HepG2 (cell line): Measurements from ENCODE around the gene KLF6.

ENCODE experiments used
- CHD2 ChIP-seq: IDR thresholded peaks from 2 replicates; pipeline ENCODE4 v1.6.1; 2011; ENCODE audit warnings: low read depth, low read length, improper control_type of control experiment
- CREB1 ChIP-seq, 2 experiments: fragments of 450-650 bp in 1 of 2; IDR thresholded peaks; 2 replicates each; pipeline ENCODE4 v1.6.1; 2016 to 2017; ENCODE audit warnings: control low read depth in 1 of 2, mild to moderate bottlenecking in 1 of 2, missing compliant biosample characterization in 1 of 2, missing genetic modification characterization in 1 of 2
- GABPB1 ChIP-seq: IDR thresholded peaks from 2 replicates; pipeline ENCODE4 v1.6.1; 2016; ENCODE audit warnings: mild to moderate bottlenecking, missing genetic modification reagents, moderate library complexity, missing compliant biosample characterization
- POLR2AphosphoS5 ChIP-seq: IDR thresholded peaks from 2 replicates; pipeline ENCODE4 v1.6.1; 2012; ENCODE audit warnings: low read depth, low read length
- RXRA ChIP-seq: sonication (generic); formaldehyde crosslinking; IDR thresholded peaks from 2 replicates; pipeline ENCODE4 v1.5.1; 2020; ENCODE audit warnings: missing genetic modification reagents
- SP2 ChIP-seq: sonication (generic); formaldehyde crosslinking; IDR thresholded peaks from 2 replicates; pipeline ENCODE4 v1.5.1; 2020; ENCODE audit warnings: mild to moderate bottlenecking, missing genetic modification reagents
- TARDBP ChIP-seq: sonication (generic); formaldehyde crosslinking; IDR thresholded peaks from 2 replicates; pipeline ENCODE4 v1.8.0; 2022; ENCODE audit warnings: mild to moderate bottlenecking, missing genetic modification reagents
- ZNF253 ChIP-seq: sonication (generic); formaldehyde crosslinking; IDR thresholded peaks from 2 replicates; pipeline ENCODE4 v1.8.0; 2022; ENCODE audit warnings: mild to moderate bottlenecking, missing genetic modification reagents, borderline replicate concordance
- ZNF644 ChIP-seq: IDR thresholded peaks from 2 replicates; pipeline ENCODE4 v1.6.1; 2016; ENCODE audit warnings: low read depth
- ZNF777 ChIP-seq: sonication (generic); formaldehyde crosslinking; IDR thresholded peaks from 2 replicates; pipeline ENCODE4 v1.4.0; 2020; ENCODE audit warnings: missing genetic modification reagents
- ZNF782 ChIP-seq: sonication (generic); formaldehyde crosslinking; IDR thresholded peaks from 2 replicates; pipeline ENCODE4 v1.4.0; 2020; ENCODE audit warnings: missing genetic modification reagents, mild to moderate bottlenecking, borderline replicate concordance
- TF ChIP-seq, protein P1 (sequence below), 2 experiments: sonication (generic) in 1 of 2; formaldehyde crosslinking in 1 of 2; IDR thresholded peaks; 2 replicates each; pipeline versions ENCODE4 v1.5.1 to v1.6.1; 2011 to 2020; ENCODE audit warnings: borderline replicate concordance in 1 of 2, low read depth in 1 of 2, low read length in 1 of 2, mild to moderate bottlenecking in 1 of 2, missing genetic modification reagents in 1 of 2, moderate library complexity in 1 of 2
- TF ChIP-seq, protein P2 (sequence below): sonication (generic); formaldehyde crosslinking; IDR thresholded peaks from 2 replicates; pipeline ENCODE4 v1.4.0; 2020; ENCODE audit warnings: missing genetic modification reagents

DNA sequence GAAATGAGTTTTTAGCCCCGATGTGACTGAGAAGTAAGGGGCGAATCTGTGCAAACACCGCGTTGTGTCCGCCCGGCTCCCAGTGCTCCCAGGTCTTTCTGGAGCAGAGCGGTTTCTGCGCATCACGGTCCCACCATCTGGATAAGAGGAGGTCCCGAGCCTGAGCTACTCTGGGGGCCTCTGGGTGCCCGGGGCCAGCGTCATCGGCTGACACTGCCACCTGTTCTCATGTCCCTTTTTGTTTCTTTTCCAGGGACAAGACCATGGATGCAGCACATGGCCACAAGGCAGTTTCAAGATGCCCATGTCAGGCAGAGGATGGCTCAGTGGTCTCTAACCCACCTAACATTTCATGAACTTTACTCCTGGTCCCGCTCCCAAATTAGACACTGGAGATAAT lies 24.9 kb downstream of the KLF6 start:
- TF ChIP-seq ZNF782 (CRISPR knock-in tag) (no peak), TARDBP (CRISPR knock-in tag) (no peak), ZNF777 (no peak), POLR2AphosphoS5 (no peak), ZNF644 (no peak), GABPB1 (CRISPR knock-in tag) (no peak), ZNF253 (CRISPR knock-in tag) (no peak), CHD2 (no peak), SP2 (CRISPR knock-in tag) (no peak), CREB1 (IDR thresholded peaks at IDR 0.05) (no peak), CREB1 (CRISPR knock-in tag; IDR thresholded peaks at IDR 0.05) (no peak), RXRA (no peak)
- TF ChIP-seq, protein P1, sequence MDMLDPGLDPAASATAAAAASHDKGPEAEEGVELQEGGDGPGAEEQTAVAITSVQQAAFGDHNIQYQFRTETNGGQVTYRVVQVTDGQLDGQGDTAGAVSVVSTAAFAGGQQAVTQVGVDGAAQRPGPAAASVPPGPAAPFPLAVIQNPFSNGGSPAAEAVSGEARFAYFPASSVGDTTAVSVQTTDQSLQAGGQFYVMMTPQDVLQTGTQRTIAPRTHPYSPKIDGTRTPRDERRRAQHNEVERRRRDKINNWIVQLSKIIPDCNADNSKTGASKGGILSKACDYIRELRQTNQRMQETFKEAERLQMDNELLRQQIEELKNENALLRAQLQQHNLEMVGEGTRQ (IDR thresholded peaks at IDR 0.05; ENCODE audit: low read depth, low read length), result no peak
- TF ChIP-seq, protein P1 (CRISPR knock-in tag; IDR thresholded peaks at IDR 0.05; ENCODE audit: borderline replicate concordance), result no peak
- TF ChIP-seq, protein P2, sequence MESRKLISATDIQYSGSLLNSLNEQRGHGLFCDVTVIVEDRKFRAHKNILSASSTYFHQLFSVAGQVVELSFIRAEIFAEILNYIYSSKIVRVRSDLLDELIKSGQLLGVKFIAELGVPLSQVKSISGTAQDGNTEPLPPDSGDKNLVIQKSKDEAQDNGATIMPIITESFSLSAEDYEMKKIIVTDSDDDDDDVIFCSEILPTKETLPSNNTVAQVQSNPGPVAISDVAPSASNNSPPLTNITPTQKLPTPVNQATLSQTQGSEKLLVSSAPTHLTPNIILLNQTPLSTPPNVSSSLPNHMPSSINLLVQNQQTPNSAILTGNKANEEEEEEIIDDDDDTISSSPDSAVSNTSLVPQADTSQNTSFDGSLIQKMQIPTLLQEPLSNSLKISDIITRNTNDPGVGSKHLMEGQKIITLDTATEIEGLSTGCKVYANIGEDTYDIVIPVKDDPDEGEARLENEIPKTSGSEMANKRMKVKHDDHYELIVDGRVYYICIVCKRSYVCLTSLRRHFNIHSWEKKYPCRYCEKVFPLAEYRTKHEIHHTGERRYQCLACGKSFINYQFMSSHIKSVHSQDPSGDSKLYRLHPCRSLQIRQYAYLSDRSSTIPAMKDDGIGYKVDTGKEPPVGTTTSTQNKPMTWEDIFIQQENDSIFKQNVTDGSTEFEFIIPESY (CRISPR knock-in tag), result no peak
